Measurements from ENCODE around the gene SELENOO. TPM values are rescaled to one million over a fixed set of nuclear protein-coding genes. Genes with fewer than 3 reads are reported as not detected.

SELENOO gene
- total RNA-seq, 1 experiment from 2014 or later: 20.0 TPM

GRCh38 chr22:50258361-50259292 is 57.8 kb downstream of the SELENOO start:
- no peak for DNase-seq
- Histone ChIP-seq H3K27me3 (ENCODE audit: low read length) (no peaks in the 10 kb centered on the region), H3K9ac (ENCODE audit: low read length) (no peak overlapping the region), H3K4me2 (ENCODE audit: low read depth, low read length, poor library complexity, severe bottlenecking) (no peak overlapping the region), H2AFZ (ENCODE audit: low read length) (no peak overlapping the region), H3K9me3 (ENCODE audit: low read length) (no peaks in the 10 kb centered on the region), H3K4me1 (ENCODE audit: low read length) (peaks cover 23% of the 10 kb centered on the region), H3K9me2 (replicated peaks; ENCODE audit: insufficient read depth, low read length) (no peaks in the 10 kb centered on the region), H3K79me2 (ENCODE audit: low read length) (peaks cover 25% of the 10 kb centered on the region), H3K4me3 (ENCODE audit: low read length) (no peak overlapping the region), H3K36me3 (ENCODE audit: insufficient read depth, low read length) (no peaks in the 10 kb centered on the region; the same call in 1 of the 2 replicates), H3K27ac (ENCODE audit: low read length) (no peak overlapping the region), H4K20me1 (ENCODE audit: insufficient read depth, low read depth, low read length) (peaks cover 5% of the 10 kb centered on the region; the same call in 1 of the 2 replicates)

DNA sequence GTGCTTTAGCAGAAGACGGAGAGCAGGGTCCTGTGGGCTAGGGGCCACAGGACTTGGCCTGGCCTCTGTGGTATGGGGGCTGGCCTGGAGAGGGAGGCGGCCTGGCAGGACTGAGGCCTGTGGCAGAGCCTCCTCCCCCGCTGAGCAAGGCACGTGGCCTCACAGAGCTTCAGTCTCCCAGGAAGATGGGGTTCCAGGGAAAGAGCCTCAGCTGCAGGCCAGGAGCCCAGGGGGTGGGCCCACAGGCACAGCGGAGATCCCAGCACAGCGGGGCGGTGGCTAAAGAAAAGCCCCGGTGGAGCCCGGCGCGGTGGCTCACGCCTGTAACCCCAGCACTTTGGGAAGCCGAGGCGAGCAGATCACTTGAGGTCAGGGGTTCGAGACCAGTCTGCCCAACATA is 58.5 kb downstream of the SELENOO start:
- Histone ChIP-seq H3K9me3 (ENCODE audit: low read length) (no peaks in the 10 kb centered on the region), H3K4me1 (ENCODE audit: low read length) (peaks cover 24% of the 10 kb centered on the region), H3K27ac (ENCODE audit: low read length) (no peak overlapping the region), H4K20me1 (ENCODE audit: insufficient read depth, low read depth, low read length) (no peaks in the 10 kb centered on the region), H3K9me2 (replicated peaks; ENCODE audit: insufficient read depth, low read length) (no peaks in the 10 kb centered on the region), H3K9ac (ENCODE audit: low read length) (no peak overlapping the region), H3K36me3 (ENCODE audit: insufficient read depth, low read length) (no peaks in the 10 kb centered on the region; the same call in 1 of the 2 replicates), H3K4me2 (ENCODE audit: low read depth, low read length, poor library complexity, severe bottlenecking) (no peak overlapping the region), H3K4me3 (ENCODE audit: low read length) (no peak overlapping the region), H2AFZ (ENCODE audit: low read length) (no peak overlapping the region), H3K79me2 (ENCODE audit: low read length) (peaks cover 25% of the 10 kb centered on the region), H3K27me3 (ENCODE audit: low read length) (no peaks in the 10 kb centered on the region)
- DNase-seq: no peak

DNA sequence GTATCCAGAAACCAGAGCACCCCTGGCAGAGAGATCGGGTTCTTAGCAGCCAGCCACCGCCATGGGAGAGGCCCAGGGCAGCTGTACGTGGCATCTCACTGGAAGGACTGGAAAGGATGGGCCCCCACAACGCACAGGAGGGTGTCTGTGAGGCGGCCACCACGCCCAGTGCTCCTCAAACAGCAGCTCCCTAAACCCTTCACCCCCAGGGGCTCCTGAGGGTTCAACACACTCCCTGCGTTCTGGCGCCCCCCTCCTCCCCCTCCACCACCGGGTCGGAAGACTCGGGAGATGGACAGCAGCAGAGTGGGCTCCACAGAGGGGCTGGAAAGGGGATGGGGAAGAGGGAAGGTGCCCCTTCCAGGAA is 59.6 kb downstream of the SELENOO start:
- Histone ChIP-seq H3K4me1 (ENCODE audit: low read length) (peaks cover 24% of the 10 kb centered on the region), H3K9me2 (replicated peaks; ENCODE audit: insufficient read depth, low read length) (no peaks in the 10 kb centered on the region), H3K9me3 (ENCODE audit: low read length) (no peaks in the 10 kb centered on the region), H3K4me3 (ENCODE audit: low read length) (peak overlapping the region; percentile 97), H3K79me2 (ENCODE audit: low read length) (peaks cover 25% of the 10 kb centered on the region), H3K36me3 (ENCODE audit: insufficient read depth, low read length) (no peaks in the 10 kb centered on the region; the same call in 1 of the 2 replicates), H3K27ac (ENCODE audit: low read length) (peak overlapping the region; percentile 79), H4K20me1 (ENCODE audit: insufficient read depth, low read depth, low read length) (no peaks in the 10 kb centered on the region), H3K27me3 (ENCODE audit: low read length) (no peaks in the 10 kb centered on the region), H2AFZ (ENCODE audit: low read length) (no peak overlapping the region), H3K9ac (ENCODE audit: low read length) (peak overlapping the region; percentile 98), H3K4me2 (ENCODE audit: low read depth, low read length, poor library complexity, severe bottlenecking) (peak overlapping the region; percentile 99)
- DNase-seq: peak; percentile 57

GRCh38 chr22:50260801-50261614 is 60.2 kb downstream of the SELENOO start:
- Histone ChIP-seq H3K9ac (ENCODE audit: low read length) (peak overlapping the region; percentile 98), H2AFZ (ENCODE audit: low read length) (no peak overlapping the region), H3K4me2 (ENCODE audit: low read depth, low read length, poor library complexity, severe bottlenecking) (peak overlapping the region; percentile 99), H3K27ac (ENCODE audit: low read length) (peak overlapping the region; percentile 79), H3K36me3 (ENCODE audit: insufficient read depth, low read length) (no peaks in the 10 kb centered on the region; the same call in 1 of the 2 replicates), H3K79me2 (ENCODE audit: low read length) (peaks cover 25% of the 10 kb centered on the region), H3K9me2 (replicated peaks; ENCODE audit: insufficient read depth, low read length) (no peaks in the 10 kb centered on the region), H3K9me3 (ENCODE audit: low read length) (no peaks in the 10 kb centered on the region), H3K4me1 (ENCODE audit: low read length) (peaks cover 24% of the 10 kb centered on the region), H3K27me3 (ENCODE audit: low read length) (no peaks in the 10 kb centered on the region), H3K4me3 (ENCODE audit: low read length) (peak overlapping the region; percentile 97), H4K20me1 (ENCODE audit: insufficient read depth, low read depth, low read length) (no peaks in the 10 kb centered on the region)
- peak; percentile 84 for DNase-seq

GRCh38 chr22:50261615-50262459 is 61.0 kb downstream of the SELENOO start, which contains the start of gene MAPK12:
TSS of gene MAPK12 (minus strand) at chr22:50261683. CDS start at chr22:50261509, 174 bp downstream.
- peak within 1 kb of the TSS; percentile 97 for H3K4me3 ChIP-seq (ENCODE audit: low read length)

DNA sequence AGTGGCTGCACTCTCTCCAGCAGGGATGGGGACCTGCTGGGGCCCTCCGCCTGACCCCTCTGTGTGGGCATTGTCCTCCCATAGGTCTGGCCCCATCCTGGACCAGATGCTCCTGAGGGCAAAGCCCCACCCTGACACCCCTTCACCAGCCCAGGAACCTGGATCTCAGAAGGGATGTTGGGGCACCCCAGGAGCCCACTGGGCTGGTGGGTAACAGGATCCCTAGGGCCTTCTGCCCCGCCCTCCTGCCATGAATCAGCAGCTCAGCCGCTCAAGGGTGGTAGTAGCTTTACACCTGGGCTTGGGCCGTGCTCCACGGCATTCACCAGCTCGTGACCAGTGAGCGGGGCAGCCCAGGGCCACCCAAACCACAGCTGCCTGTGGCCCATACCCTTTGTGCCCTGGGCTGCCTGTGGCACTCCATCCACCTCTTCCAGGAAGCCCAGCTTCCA is 61.7 kb downstream of the SELENOO start:
- Histone ChIP-seq H3K4me1 (ENCODE audit: low read length) (peaks cover 24% of the 10 kb centered on the region), H3K4me2 (ENCODE audit: low read depth, low read length, poor library complexity, severe bottlenecking) (peak overlapping the region; percentile 75), H3K9me2 (replicated peaks; ENCODE audit: insufficient read depth, low read length) (no peaks in the 10 kb centered on the region), H3K4me3 (ENCODE audit: low read length) (peak overlapping the region; percentile 97), H2AFZ (ENCODE audit: low read length) (no peak overlapping the region), H3K36me3 (ENCODE audit: insufficient read depth, low read length) (no peaks in the 10 kb centered on the region; the same call in 1 of the 2 replicates), H3K79me2 (ENCODE audit: low read length) (peaks cover 25% of the 10 kb centered on the region), H3K27ac (ENCODE audit: low read length) (peak overlapping the region; percentile 78), H4K20me1 (ENCODE audit: insufficient read depth, low read depth, low read length) (no peaks in the 10 kb centered on the region), H3K27me3 (ENCODE audit: low read length) (no peaks in the 10 kb centered on the region), H3K9me3 (ENCODE audit: low read length) (no peaks in the 10 kb centered on the region), H3K9ac (ENCODE audit: low read length) (peak overlapping the region; percentile 98)
- peak; percentile 86 for DNase-seq

More at GRCh38 chr22:50261615-50262459, 61.0 kb downstream of the SELENOO start, which contains the start of gene MAPK12:
- peak within 1 kb of the TSS; percentile 98 for H3K9ac ChIP-seq (ENCODE audit: low read length)
- peaks cover 24% of the 10 kb centered on the region for H3K4me1 ChIP-seq (ENCODE audit: low read length)
- peak within 1 kb of the TSS; percentile 79 for H3K27ac ChIP-seq (ENCODE audit: low read length)
- peak; percentile 90 for DNase-seq
- no peak within 1 kb of the TSS for H2AFZ ChIP-seq (ENCODE audit: low read length)
- H3K36me3 ChIP-seq (ENCODE audit: insufficient read depth, low read length): no peaks in the 10 kb centered on the region; the same call in 1 of the 2 replicates
- no peaks in the 10 kb centered on the region for H3K9me2 ChIP-seq (replicated peaks; ENCODE audit: insufficient read depth, low read length)
- H4K20me1 ChIP-seq (ENCODE audit: insufficient read depth, low read depth, low read length): no peaks in the 10 kb centered on the region
- peaks cover 25% of the 10 kb centered on the region for H3K79me2 ChIP-seq (ENCODE audit: low read length)
- H3K4me2 ChIP-seq (ENCODE audit: low read depth, low read length, poor library complexity, severe bottlenecking): peak within 1 kb of the TSS; percentile 99
- H3K27me3 ChIP-seq (ENCODE audit: low read length): no peaks in the 10 kb centered on the region
- H3K9me3 ChIP-seq (ENCODE audit: low read length): no peaks in the 10 kb centered on the region

DNA sequence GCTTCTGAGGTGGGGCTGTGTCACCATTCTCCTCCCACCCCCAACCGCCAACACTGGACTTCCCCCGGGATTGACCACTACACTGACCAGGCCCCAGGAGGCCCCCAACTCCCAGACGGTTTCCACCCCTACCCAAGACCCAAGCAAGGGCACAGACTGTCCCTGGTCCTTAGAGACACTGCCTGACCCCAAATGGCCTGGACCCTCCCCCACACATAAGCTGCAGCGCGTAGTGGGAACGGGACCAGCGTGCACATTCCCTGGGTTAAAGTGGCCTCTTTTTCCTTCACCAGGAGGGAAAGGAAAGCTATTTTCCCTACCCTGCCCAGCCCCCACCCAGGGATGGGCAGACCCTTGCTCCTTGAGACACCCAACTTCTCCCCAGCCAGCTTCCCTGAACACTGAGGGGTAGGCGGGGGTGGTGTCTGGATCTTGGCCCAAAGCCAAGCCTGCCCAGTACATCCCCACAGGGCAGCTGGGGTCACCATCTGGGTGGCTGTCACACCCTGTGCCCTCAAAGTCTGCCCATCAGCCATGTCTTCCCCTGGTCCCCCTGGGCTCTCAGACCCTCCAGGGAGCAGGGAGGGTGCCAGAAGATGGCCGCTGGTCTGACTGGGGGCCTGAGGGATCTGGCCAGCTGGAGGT is 62.3 kb downstream of the SELENOO start:
- H3K9me2 ChIP-seq (replicated peaks; ENCODE audit: insufficient read depth, low read length): no peaks in the 10 kb centered on the region
- no peaks in the 10 kb centered on the region; the same call in 1 of the 2 replicates for H3K36me3 ChIP-seq (ENCODE audit: insufficient read depth, low read length)
- no peaks in the 10 kb centered on the region for H3K27me3 ChIP-seq (ENCODE audit: low read length)
- H3K79me2 ChIP-seq (ENCODE audit: low read length): peaks cover 25% of the 10 kb centered on the region
- H3K4me2 ChIP-seq (ENCODE audit: low read depth, low read length, poor library complexity, severe bottlenecking): peak overlapping the region; percentile 75
- H3K9me3 ChIP-seq (ENCODE audit: low read length): no peaks in the 10 kb centered on the region
- no peak overlapping the region for H2AFZ ChIP-seq (ENCODE audit: low read length)
- peak overlapping the region; percentile 97; the same call in 1 of the 2 replicates for H3K4me3 ChIP-seq (ENCODE audit: low read length)
- H3K4me1 ChIP-seq (ENCODE audit: low read length): peaks cover 24% of the 10 kb centered on the region
- peak overlapping the region; percentile 78 for H3K27ac ChIP-seq (ENCODE audit: low read length)
- no peak for DNase-seq
- no peaks in the 10 kb centered on the region for H4K20me1 ChIP-seq (ENCODE audit: insufficient read depth, low read depth, low read length)
- H3K9ac ChIP-seq (ENCODE audit: low read length): peak overlapping the region; percentile 98

All from Karpas-422 (cell line).